Stimulated activated naive CD4-positive, alpha-beta T cell (primary cell): ENCODE results near the gene CLIP2.
A peak's percentile ranks its signal among the peaks of the same experiment; 100 is the strongest.
"Not testable (repeated sequence)": the region's sequence is repeated elsewhere in the genome, so short reads cannot be mapped to it uniquely, and the experiment has no call there.

Source experiments
- DNase-seq, 6 experiments: peaks; one replicate each; lab custom pipeline; 2025; lab: John Stamatoyannopoulos, UW

The CLIP2 gene

DNA sequence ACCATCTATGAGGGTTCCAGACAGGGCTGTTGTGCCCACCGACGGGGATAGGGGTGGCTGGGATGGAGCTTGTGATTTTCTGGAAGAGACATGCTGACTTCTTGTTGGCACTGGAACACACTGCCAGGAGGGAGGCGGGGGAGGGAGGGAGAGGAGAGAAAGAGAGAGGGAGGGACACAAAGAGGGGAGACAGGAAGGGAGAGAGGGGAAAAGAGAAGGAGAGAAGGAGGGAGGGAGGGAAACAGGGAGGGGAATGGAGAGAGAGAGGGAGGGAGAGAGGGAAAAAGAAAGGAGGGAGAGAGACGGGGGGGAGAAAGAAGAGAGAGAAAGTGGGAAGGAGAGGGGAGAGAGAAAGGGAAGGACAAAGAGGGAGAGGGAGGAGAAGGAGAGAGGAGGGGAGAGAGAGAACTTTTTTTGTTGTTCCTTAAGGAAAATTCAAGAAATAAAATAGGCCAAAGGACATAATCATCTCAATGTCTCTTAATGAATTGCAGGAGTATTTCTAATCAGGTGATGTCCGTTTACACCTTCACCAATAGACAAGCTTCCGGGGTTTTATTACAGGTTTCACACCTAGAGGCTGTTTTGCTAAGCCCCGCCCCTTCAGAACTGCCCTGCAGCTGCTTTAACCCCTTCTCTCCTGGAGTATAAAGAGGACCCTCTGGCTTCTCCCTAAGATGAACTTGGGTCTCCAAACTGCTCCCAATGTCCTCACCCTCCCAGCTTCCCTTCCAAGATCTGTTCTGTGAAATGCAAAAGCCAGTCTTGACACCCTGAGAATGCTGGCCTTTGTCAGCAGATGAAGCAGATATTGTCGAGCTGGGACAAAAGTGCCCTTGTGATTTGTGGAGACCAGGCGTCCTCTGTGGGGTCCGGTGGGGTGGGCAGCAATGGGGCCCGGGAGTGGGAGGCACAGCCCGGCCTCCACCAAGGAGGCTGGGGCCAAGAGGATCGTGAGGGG lies 82.5 kb downstream of the CLIP2 start:
- no peak for DNase-seq

DNA sequence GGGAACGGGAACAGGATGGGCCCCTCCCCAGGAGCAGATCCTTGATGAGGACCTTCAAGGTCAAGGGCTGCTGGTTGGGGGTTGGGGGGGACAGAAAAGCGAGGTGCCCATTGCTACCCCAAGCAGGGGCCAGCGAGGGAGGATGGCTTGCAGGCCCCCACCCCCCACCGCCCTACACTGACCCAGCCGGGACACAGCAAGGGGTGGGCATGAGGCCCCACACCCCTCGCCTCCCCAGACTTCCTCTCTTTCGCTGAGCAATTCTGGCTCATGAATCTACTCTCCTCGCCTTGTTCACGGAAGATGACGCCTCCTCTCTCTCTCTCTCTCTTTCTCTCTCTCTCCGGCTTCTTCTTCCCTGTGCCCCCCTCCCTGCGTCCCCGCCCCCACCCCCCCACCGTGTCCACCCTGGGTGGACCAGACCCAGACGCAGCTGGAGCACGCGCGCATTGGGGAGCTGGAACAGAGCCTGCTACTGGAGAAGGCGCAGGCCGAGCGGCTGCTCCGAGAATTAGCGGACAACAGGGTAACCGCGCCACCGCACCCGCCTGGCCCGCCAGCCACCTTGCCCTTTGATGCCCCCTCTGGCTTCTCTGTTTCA lies 83.4 kb downstream of the CLIP2 start:
- no peak for DNase-seq

DNA sequence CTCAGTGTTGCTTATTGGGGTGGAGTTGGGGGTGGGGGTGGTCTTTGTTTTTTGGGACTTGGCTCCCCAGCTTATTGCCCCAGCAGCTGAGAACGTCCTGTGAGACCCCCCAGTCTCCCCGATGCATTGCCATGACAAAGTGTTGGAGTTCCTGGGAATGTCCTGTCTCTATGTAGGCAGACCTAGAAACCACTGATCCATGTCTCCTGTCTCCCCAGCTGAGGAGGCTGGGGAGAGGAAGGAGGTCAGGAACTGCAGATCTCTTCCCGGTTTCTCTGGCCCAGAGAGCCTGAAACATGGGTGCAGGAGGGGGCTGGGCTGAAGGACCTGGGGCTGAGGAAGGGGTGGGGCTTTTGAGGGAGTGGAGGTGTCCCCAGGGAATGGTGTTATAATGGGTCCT lies 84.3 kb downstream of the CLIP2 start:
- DNase-seq: no peak

DNA sequence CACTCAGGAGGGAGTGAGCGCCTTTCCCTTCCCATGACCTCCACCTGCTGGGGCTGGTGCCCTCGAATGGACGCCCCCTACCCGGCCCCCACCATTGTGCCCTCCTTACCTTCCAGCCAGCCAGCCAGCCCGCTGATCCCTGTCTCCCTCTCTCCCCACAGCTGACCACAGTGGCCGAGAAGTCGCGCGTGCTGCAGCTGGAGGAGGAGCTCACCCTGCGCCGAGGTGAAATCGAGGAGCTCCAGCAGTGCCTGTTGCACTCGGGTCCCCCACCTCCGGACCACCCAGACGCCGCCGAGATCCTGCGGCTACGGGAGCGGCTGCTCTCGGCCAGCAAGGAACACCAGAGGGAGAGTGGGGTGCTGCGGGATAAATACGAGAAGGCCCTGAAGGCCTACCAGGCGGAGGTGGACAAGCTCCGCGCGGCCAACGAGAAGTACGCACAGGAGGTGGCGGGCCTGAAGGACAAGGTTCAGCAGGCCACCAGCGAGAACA lies 86.6 kb downstream of the CLIP2 start:
- no peak for DNase-seq

DNA sequence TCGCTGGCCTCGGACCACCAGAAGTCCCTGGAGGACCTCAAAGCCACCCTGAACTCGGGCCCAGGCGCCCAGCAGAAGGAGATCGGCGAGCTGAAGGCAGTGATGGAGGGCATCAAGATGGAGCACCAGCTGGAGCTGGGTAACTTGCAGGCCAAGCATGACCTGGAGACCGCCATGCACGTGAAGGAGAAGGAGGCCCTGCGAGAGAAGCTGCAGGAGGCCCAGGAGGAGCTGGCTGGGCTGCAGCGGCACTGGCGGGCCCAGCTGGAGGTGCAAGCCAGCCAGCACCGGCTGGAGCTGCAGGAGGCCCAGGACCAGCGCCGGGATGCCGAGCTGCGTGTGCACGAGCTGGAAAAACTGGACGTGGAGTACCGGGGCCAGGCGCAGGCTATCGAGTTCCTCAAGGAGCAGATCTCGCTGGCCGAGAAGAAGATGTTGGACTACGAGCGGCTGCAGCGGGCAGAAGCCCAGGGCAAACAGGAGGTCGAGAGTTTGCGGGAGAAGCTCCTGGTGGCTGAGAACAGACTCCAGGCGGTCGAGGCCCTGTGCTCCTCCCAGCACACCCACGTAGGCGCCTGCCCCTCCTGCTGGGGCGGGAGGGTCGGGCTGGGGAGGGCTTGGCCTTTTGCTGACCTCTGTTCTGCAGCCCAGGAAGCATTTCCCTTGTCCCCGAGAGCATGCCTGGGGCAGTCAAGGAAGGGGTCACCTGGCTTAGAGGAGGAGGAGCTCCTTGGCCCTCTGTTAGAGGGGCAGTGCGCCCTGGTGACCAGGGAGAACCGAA lies 87.2 kb downstream of the CLIP2 start:
- no peak for DNase-seq

DNA sequence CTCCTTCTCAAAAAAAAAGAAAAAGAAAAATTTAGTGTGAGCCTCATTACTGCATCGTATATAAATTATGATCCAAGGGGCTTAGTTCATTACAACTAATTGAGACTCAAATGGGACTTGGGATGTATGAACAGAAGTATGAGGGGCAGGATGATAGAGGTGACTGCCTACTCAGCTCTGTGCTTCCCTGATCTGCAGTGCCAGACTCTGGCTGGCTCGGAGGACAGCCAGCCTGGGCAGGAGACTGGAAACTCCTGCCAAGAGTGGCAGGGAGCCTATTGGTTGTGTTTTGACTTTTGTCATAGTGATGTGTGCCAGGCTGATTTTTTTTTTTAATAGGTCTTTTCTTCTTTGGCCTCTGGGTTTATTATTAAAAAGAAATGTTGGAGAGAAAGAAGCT lies 90.7 kb downstream of the CLIP2 start:
- no peak for DNase-seq

DNA sequence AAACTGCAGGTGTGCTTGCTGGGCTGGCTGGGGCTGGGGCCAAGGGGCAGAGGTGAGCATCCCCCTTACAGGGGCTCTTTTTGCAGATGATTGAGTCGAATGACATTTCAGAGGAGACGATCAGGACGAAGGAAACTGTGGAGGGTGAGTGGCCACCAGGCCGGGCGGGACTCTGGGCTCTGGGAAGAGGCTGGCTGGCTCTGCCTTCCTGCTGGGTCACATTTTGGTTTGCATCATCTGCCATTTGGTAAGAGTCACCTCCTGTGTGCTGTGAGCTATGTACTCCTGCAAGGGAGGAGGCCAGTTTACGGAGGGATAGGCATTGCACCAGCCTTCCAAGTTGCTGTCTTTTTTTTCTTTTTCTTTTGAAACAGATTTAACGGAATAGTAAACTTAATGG lies 91.5 kb downstream of the CLIP2 start:
- DNase-seq: no peak

DNA sequence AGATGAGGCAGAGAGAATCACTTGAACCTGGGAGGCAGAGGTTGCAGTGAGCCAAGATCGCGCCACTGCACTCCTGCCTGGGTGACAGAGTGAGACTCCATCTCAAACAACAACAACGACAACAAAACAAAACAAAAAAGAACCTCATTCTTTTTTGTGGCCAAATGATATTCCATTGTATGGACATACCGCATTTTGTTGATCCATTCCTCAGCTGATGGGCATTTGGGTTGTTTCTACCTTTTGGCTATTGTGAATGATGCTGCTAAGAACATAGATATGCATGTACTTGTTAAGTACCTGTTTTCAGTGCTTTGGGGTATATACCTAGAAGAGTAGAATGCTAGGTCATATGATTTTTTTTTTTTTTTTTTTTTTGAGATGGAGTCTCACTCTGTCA lies 94.9 kb downstream of the CLIP2 start:
- DNase-seq: not testable (repeated sequence)

DNA sequence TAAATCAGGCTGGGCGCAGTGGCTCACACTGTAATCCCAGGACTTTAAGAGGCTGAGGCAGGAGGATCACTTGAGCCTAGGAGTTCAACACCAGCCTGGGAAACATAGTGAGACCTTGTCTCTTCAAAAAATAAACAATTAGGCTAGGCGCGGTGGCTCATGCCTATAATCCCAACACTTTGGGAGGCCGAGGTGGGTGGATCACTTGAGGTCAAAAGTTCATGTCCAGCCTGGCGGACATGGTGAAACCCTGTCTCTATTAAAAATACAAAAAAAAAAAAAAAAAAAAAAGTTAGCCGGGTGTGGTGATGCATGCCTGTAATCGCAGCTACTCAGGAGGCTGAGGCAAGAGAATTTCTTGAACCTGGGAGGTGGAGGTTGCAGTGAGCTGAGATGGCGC lies 95.6 kb downstream of the CLIP2 start:
- DNase-seq: not testable (repeated sequence)

DNA sequence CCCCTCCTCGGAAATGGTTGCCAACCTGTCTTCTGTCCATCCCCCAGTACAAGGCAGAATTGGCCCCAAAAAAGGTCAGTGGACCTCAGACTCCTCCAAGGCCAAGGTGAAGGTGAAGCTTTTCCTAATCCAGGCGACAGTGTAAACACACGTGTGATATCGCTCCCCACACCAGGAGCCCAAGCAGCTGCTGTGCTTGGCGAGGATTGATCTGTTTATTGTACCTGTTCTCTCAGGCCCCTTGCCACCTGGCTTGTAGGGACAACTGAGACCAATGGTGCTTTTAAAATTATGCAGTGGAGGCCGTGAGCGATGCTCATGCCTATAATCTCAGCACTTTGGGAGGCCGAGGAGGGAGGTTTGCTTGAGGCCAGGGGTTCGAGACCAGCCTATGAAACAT lies 98.4 kb downstream of the CLIP2 start:
- DNase-seq: no peak

DNA sequence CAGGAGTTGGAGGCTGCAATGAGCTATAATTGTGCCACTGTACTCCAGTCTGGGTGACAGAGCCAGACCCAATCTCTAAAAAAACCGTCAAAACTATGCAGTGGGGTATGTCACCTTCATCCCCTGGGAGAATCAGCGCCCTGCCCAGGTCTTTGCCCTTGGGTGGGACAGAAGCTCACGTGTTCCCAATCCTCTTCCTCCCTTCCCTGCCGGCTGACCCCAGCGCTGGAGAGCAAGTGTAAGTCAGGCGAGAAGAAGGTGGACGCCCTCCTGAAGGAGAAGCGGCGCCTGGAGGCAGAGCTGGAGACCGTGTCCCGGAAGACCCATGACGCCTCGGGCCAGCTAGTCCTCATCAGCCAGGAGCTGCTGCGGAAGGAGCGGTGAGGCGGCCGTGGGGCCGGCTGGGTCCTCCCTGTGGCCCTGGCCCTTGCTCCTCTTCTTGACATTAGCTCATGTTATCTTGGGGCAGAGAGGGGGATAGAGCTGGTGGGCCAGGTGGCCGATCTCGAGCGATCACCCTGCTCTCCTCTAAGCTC lies 99.7 kb downstream of the CLIP2 start:
- no peak for DNase-seq

DNA sequence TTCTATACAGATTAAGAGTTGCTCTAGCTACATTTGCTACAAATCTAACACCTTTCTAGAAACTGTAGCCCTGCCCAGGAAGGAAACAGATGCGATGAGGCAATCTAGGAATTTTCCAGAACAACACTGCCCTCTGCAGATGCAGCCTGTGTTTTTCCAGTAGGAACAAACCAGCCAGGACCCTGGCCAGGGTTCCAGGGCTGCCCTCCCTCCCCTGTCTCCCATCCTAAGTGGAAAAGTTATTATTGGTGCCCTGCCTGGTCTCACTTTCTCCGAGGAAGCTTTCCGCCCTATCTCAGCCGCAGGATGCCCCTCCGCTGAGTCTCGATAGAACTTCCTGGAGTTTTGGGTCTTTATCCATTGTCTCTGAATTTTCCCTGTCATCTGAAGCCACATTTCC lies 104.5 kb downstream of the CLIP2 start:
- not testable (repeated sequence) for DNase-seq

DNA sequence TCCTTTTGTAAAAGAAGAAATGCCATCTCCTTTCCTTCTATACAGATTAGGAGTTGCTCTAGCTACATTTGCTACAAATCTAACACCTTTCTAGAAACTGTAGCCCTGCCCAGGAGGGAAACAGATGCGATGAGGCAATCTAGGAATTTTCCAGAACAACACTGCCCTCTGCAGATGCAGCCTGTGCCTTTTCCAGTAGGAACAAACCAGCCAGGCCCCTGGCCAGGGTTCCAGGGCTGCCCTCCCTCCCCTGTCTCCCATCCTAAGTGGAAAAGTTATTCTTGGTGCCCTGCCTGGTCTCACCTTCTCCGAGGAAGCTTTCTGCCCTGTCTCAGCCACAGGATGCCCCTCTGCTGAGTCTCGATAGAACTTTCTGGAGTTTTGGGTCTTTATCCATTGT lies 105.4 kb downstream of the CLIP2 start:
- not testable (repeated sequence) for DNase-seq

DNA sequence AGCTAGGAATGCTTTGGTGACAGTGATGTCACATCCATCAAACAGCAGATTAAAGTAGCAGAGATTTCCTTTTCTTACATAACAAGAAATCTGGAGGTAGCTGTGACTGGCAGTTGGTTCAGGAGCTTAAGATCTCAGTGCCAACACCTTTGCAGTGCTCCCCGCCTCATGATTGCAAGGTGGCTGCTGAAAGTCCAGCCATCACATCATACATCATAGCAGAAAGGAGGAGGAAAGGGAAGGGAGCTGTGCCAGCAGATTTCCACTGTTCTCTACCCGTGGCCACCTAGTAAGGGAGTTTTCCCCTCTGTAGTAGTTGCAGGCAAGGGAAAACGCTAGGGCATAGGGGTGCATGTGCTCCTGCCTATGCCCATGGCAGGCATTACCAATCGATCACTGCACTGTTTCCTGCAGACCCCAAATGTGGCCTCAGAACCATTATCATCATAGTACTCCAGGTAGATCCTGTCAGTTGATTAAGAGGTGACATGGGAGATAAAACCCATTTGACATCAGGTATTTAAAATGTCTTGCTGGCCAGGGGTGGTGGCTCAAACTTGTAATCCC lies 106.6 kb downstream of the CLIP2 start:
- DNase-seq: no peak

DNA sequence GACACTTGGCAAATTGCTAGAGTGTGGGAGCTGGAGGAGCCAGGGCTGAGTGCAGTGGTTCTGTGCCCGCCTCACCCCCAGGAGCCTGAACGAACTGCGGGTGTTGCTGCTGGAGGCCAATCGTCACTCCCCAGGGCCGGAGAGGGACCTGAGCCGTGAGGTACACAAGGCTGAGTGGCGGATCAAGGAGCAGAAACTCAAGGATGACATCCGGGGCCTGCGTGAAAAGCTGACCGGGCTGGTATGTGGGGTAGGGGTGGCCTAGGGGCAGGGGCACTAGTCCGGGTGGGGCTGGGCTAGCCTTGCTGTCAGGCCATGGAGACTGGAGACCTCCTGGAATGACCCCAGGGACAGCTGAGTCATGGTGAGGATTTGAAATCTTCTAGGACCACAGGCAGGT lies 107.8 kb downstream of the CLIP2 start:
- no peak for DNase-seq

DNA sequence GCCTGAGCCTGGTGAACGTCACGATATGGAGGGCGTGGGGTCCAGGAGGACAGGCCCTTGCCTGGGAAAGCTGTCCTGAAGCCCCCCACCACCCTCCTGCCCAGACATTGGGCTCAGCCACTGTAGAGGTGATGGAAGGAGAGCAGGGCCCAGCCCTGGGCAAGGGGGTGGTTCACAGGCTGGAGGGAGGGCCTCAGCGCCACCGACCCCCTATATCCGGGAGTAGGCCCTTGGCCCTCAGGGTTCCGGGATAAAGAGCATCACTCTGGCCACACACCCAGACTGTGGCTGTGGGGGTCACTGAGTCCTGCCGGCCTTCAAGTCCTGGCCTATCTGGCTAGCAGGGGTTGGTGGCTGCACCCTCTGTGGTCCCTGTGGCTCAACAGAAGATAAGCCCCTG lies 109.2 kb downstream of the CLIP2 start:
- DNase-seq: no peak

DNA sequence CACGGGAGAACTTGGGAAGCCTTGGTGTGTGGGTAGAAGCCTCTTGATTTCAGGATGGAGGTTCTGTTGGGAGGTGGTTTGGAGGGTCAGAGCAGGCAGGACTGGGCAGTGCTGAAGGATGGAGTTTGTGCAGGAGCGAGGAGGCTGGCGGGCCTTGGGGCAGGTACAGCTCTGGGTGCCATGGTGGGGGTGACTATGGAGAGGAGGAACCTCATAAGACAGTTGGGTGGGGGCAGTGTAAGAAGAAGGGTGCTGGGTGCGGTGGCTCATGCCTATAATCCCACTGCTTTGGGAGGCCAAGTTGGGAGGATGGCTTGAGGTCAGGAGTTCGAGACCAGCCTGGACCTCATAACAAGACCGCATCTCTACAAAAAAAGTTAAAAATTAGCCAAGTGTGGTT lies 109.8 kb downstream of the CLIP2 start:
- DNase-seq: no peak

DNA sequence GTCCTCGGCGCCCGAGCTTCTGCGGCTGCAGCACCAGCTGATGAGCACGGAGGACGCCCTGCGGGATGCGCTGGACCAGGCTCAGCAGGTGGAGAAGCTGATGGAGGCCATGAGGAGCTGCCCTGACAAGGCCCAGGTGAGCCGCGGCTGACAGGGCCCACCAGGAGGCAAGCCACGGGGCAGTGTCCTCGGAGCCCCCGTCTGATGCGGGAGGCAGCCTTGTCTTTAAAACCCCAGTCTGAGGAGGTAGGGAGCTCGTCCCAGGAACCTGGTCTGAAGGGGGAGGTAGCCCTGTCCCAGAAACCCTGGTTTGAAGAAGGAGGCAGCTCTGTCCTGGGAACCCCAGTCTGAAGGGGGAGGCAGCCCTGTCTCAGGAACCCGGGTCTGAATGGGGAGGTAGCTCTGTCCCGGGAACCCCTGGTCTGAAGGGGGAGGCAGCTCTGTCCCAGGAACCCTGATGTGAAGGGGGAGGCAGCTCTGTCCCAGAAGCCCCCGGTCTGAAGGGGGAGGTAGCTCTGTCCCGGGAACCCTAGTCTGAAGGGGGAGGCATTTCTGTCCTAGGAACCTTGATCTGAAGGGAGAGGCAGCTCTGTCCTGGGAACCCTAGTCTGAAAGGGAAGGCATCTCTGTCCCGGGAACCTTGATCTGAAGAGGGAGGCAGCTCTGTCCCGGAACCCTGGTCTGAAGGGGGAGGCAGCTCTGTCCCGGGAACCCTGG lies 111.4 kb downstream of the CLIP2 start:
- no peak for DNase-seq

DNA sequence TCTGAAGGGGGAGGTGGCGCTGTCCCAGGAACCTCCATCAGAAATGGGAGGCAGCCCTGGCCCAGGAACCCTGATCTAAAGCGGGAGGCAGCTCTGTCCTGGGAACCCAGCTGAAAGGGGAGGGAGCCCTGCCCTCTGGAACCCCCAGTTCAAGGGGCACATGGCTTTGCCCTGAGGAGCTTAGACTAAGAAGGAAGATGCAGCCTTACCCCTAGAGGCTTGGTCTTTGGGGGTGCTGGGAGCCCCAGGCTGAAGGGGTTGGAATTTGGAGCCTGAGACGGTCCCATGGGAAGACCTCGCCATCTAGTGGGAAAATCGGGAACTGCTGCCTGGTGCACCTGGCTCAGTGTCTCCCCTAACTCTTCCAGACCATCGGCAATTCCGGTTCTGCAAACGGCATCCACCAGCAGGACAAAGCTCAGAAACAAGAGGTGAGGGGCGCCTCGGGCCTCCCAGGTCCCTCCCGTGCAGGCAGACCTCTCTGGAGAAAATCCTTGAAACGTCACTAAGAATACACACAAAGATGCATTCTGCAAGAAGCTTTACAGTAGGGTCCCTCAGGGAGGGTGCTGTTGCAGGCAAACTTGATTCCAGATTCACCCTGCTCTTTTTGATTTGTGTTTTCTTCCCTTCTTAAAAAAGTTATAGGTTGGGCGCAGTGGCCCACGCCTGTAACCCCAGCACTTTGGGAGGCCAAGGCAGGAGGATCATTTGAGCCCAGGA lies 112.1 kb downstream of the CLIP2 start:
- DNase-seq: peak; percentile 18 to 68 (median 51)

DNA sequence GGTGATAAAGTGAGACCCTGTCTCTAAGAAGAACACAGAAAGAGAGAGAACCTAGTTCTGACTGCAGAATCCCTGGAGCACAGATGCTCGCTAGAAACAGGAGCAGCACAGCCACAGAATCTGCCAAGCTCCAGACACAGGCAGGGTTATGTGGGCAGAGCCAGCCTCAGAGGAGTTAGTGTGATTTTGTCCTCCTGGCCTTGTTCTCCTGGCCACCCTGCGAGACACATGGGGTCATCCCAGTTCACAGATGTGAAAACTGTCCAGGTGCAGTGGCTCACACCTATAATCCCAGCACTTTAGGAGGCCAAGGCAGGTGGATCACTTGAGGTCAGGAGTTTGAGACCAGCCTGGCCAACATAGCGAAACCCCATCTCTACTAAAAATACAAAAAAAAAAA lies 113.5 kb downstream of the CLIP2 start:
- not testable (repeated sequence) for DNase-seq
